PC-9 (cell line): ENCODE results near the gene CAPN11. TPM values are rescaled to one million over a fixed set of nuclear protein-coding genes. Genes with fewer than 3 reads are reported as not detected.
"Not testable (repeated sequence)": the region's sequence is repeated elsewhere in the genome, so short reads cannot be mapped to it uniquely, and the experiment has no call there.

ENCODE experiments used
- BruUV-seq: library from RNA; stranded (reverse); fragments of 400-500 nt; replicated peaks from 2 replicates; lab custom pipeline; 2021; lab: Mats Ljungman, UMichigan
- CTCF ChIA-PET: fragments of 300-600 bp; sonication (Branson Sonifier 250); formaldehyde crosslinking; loops from one replicate; lab custom pipeline; 2022; ENCODE audit warnings: antibody characterized with exemption; lab: Charles Lee
- POLR2A ChIA-PET: fragments of 300-600 bp; sonication (Branson Sonifier 250); formaldehyde crosslinking; loops from one replicate; lab custom pipeline; 2022; ENCODE audit warnings: antibody characterized with exemption; ENCODE audit not compliant: unreplicated experiment; lab: Charles Lee
- DNase-seq, 2 experiments: peaks; one replicate each; pipeline versions ENCODE4 v3.0.0 to v3.0.0-alpha.2; 2015 to 2022; ENCODE audit warnings: mixed read lengths in 1 of 2
- H2AFZ ChIP-seq: fragments of 200-600 bp; sonication (generic); 2 replicates; pipeline ENCODE4 v1.8.1; 2017; ENCODE audit warnings: antibody characterized with exemption
- H3F3A ChIP-seq: fragments of 200-600 bp; sonication (generic); 2 replicates; pipeline ENCODE4 v1.8.1; 2017; ENCODE audit warnings: antibody characterized with exemption, mild to moderate bottlenecking, low read depth; ENCODE audit not compliant: insufficient read depth
- H3K27ac ChIP-seq: fragments of 200-600 bp; sonication (generic); 2 replicates; pipeline ENCODE4 v1.6.1; 2016; ENCODE audit warnings: mixed run types
- H3K27me3 ChIP-seq: fragments of 200-600 bp; sonication (generic); 2 replicates; pipeline ENCODE4 v1.6.1; 2016; ENCODE audit warnings: low read depth, mixed run types; ENCODE audit not compliant: insufficient read depth
- H3K36me3 ChIP-seq: fragments of 200-600 bp; sonication (generic); 2 replicates; pipeline ENCODE4 v1.6.1; 2016; ENCODE audit warnings: low read depth, mixed run types
- H3K4me1 ChIP-seq: fragments of 200-600 bp; sonication (generic); replicated peaks from 2 replicates; pipeline ENCODE4 v1.6.1; 2016; ENCODE audit warnings: mixed run types; ENCODE audit not compliant: insufficient read depth
- H3K4me2 ChIP-seq: fragments of 200-600 bp; sonication (generic); 2 replicates; pipeline ENCODE4 v1.6.1; 2017; ENCODE audit warnings: mixed run types
- H3K4me3 ChIP-seq: fragments of 200-600 bp; sonication (generic); 2 replicates; pipeline ENCODE4 v1.6.1; 2016; ENCODE audit warnings: mixed run types
- H3K79me2 ChIP-seq: fragments of 200-600 bp; sonication (generic); 2 replicates; pipeline ENCODE4 v1.6.1; 2017; ENCODE audit warnings: low read depth, mixed run types
- H3K9me2 ChIP-seq: fragments of 200-600 bp; sonication (generic); 2 replicates; pipeline ENCODE4 v1.8.1; 2017; ENCODE audit warnings: mild to moderate bottlenecking; ENCODE audit not compliant: insufficient read depth
- H3K9me3 ChIP-seq: fragments of 200-600 bp; sonication (generic); 2 replicates; pipeline ENCODE4 v1.8.1; 2016; ENCODE audit warnings: low read depth; ENCODE audit not compliant: insufficient read depth
- H4K20me1 ChIP-seq: fragments of 200-600 bp; sonication (generic); 2 replicates; pipeline ENCODE4 v1.8.1; 2017; ENCODE audit not compliant: insufficient read depth
- EZH2 ChIP-seq: fragments of 200-600 bp; sonication (generic); IDR thresholded peaks from 2 replicates; pipeline ENCODE4 v1.8.0; 2017; ENCODE audit warnings: antibody characterized with exemption, low read depth
- intact Hi-C: fragments of 100-400 bp; cut with micrococcal nuclease; formaldehyde crosslinking; loops from one replicate; pipeline ENCODE4 v1.10.0; 2022; ENCODE audit not compliant: unreplicated experiment
- total RNA-seq: library from RNA; stranded (reverse); gene quantifications from 2 replicates; pipeline ENCODE4 v1.2.3, GENCODE V29; 2021
- TF ChIP-seq, protein P1 (sequence below): fragments of 200-600 bp; sonication (generic); conservative IDR thresholded peaks from 2 replicates; pipeline ENCODE4 v1.6.1; 2017; ENCODE audit warnings: mixed run types, antibody characterized with exemption, mild to moderate bottlenecking, moderate library complexity

The CAPN11 gene
- total RNA-seq, 1 experiment from 2014 or later = not detected

GRCh38 chr6:44183783-44184182 is 25.2 kb downstream of the CAPN11 start:
- no peaks in the 10 kb centered on the region for H3K9me2 ChIP-seq
- no peaks in the 10 kb centered on the region for H4K20me1 ChIP-seq
- ChIA-PET POLR2A (interaction anchor here (0.6 kb wide), 1 partner anchor 53 kb away, joined by 17 read pairs; no protein-coding TSS in a partner anchor), CTCF (interaction anchor here (0.6 kb wide), 1 partner anchor 35 kb away, joined by 3 read pairs; no protein-coding TSS in a partner anchor)
- H3K79me2 ChIP-seq = no peaks in the 10 kb centered on the region
- no peak for TF ChIP-seq EZH2
- TF ChIP-seq, protein P1, sequence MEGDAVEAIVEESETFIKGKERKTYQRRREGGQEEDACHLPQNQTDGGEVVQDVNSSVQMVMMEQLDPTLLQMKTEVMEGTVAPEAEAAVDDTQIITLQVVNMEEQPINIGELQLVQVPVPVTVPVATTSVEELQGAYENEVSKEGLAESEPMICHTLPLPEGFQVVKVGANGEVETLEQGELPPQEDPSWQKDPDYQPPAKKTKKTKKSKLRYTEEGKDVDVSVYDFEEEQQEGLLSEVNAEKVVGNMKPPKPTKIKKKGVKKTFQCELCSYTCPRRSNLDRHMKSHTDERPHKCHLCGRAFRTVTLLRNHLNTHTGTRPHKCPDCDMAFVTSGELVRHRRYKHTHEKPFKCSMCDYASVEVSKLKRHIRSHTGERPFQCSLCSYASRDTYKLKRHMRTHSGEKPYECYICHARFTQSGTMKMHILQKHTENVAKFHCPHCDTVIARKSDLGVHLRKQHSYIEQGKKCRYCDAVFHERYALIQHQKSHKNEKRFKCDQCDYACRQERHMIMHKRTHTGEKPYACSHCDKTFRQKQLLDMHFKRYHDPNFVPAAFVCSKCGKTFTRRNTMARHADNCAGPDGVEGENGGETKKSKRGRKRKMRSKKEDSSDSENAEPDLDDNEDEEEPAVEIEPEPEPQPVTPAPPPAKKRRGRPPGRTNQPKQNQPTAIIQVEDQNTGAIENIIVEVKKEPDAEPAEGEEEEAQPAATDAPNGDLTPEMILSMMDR = no peak
- H3K27me3 ChIP-seq = no peaks in the 10 kb centered on the region
- DNase-seq = no peak
- no peaks in the 10 kb centered on the region for H3K9me3 ChIP-seq
- BruUV-seq = no TSS peak
- H3K4me3 ChIP-seq = no peak overlapping the region
- no peak overlapping the region for H3K27ac ChIP-seq
- H3F3A ChIP-seq = peaks cover 6% of the 10 kb centered on the region; the same call in 1 of the 2 replicates
- H3K4me1 ChIP-seq = no peaks in the 10 kb centered on the region
- no peaks in the 10 kb centered on the region for H3K36me3 ChIP-seq
- H3K4me2 ChIP-seq = no peak overlapping the region
- H2AFZ ChIP-seq = no peak overlapping the region
- intact Hi-C loops = no loop called here

DNA sequence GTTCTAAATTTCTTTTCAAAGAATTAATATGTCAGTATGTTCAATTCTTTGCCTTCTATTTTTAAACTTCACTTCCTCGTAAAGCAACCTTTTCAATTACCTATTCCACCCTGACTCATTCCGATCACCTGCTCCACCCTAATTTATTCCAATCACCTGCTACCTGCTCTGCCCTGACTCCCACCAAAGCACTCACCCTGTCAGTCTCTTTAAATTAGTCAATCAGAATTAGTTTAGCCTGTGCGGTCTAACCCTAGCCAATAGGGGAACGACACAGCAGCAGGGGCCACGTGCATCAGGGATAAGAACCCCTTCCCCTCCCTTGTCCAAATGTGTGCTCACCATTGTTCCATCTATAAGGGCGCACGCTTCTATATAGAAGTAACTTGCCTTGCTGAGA is 26.7 kb downstream of the CAPN11 start:
- CTCF ChIA-PET = interaction anchor here (0.6 kb wide), 1 partner anchor 521 kb away, joined by 3 read pairs; no protein-coding TSS in a partner anchor
- not testable (repeated sequence) for H3K4me2 ChIP-seq

DNA sequence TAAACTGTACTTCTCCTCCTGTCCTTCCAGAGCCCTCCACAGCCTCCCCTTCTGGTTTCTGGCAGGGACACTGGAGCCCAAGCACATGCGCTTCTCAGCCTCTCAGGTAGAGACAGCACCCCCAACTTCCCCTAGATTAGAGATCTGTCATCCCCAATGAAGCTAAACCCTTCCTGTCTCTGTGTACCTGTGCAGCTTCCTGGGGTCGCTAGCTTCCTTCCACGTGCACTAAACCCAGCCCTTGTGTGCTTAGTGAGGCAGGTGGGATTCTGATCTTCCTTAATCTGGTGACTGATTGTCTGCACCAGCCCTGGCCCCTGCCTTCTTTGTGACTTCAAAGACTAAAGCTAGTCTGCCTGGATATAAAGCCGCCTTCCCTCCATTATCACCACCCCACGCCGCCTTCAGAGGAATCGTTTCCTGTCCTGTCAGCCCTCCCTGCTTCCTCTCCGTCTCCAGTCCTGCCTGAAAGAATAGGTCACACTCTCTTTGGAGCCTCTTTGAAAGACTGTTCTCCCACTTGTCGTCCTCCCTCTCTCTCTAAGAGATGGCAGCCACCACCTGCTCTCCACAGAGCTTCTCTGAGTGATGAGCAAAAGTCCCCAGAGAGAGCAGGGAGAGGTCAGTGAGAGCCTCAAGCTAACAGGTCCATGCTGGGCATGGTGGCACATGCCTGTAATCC is 27.5 kb downstream of the CAPN11 start:
- H3K36me3 ChIP-seq = no peaks in the 10 kb centered on the region
- no peak overlapping the region for H3K4me3 ChIP-seq
- no peak overlapping the region for H2AFZ ChIP-seq
- no peaks in the 10 kb centered on the region for H3K9me2 ChIP-seq
- no peak for DNase-seq
- H3K4me2 ChIP-seq = no peak overlapping the region
- no peaks in the 10 kb centered on the region for H4K20me1 ChIP-seq
- no peaks in the 10 kb centered on the region for H3K9me3 ChIP-seq
- no peaks in the 10 kb centered on the region for H3K4me1 ChIP-seq
- no peak overlapping the region for H3K27ac ChIP-seq
- H3F3A ChIP-seq = no peaks in the 10 kb centered on the region
- ChIA-PET POLR2A (no interaction called here), CTCF (interaction anchor here (0.6 kb wide), 1 partner anchor 283 kb away, joined by 4 read pairs; no protein-coding TSS in a partner anchor)
- no peaks in the 10 kb centered on the region for H3K79me2 ChIP-seq
- no TSS peak for BruUV-seq
- intact Hi-C loops = no loop called here
- H3K27me3 ChIP-seq = no peaks in the 10 kb centered on the region
- TF ChIP-seq EZH2 = no peak
- TF ChIP-seq, protein P1 = no peak

More for the DNA sequence above, 26.7 kb downstream of the CAPN11 start:
- H3K9me2 ChIP-seq, intact Hi-C loops, DNase-seq, H4K20me1 ChIP-seq, H3K36me3 ChIP-seq, H3K4me3 ChIP-seq, POLR2A ChIA-PET, H3K4me1 ChIP-seq, H3K9me3 ChIP-seq, BruUV-seq, H3F3A ChIP-seq, H3K27me3 ChIP-seq, H2AFZ ChIP-seq, H3K27ac ChIP-seq, H3K79me2 ChIP-seq: not testable (repeated sequence)
